M059J (cell line): ENCODE results near the gene DNTT. TPM values are rescaled to one million over a fixed set of nuclear protein-coding genes. Genes with fewer than 3 reads are reported as not detected.

ENCODE experiments used
- DNase-seq: peaks from one replicate; pipeline ENCODE4 v3.0.0-alpha.2; 2012; ENCODE audit warnings: low read depth
- total RNA-seq: library from RNA; depleted of rRNA; stranded (reverse); fragments of >200 nt; shearing (Covaris generic); gene quantifications from 2 replicates; pipeline ENCODE4 v1.2.3, GENCODE V29; 2014; rRNA removed

The DNTT gene
- not detected in 2 replicates for total RNA-seq

DNA sequence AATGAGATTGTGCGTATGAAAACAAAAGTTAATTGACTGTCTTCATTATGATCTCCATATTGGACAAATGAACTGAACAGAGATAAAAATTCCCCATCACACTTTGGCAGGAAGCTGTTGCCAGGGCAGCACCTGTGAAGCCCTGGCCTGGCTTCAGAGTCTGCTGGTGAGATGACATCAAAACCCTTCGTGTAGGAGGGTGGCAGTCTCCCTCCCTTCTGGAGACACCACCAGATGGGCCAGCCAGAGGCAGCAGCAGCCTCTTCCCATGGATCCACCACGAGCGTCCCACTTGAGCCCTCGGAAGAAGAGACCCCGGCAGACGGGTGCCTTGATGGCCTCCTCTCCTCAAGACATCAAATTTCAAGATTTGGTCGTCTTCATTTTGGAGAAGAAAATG lies at the start of gene DNTT:
DNTT (plus strand) TSS at position 205 of the 400 bp plus-strand sequence; CDS start at position 269, 64 bp downstream.
- no peak for DNase-seq

DNA sequence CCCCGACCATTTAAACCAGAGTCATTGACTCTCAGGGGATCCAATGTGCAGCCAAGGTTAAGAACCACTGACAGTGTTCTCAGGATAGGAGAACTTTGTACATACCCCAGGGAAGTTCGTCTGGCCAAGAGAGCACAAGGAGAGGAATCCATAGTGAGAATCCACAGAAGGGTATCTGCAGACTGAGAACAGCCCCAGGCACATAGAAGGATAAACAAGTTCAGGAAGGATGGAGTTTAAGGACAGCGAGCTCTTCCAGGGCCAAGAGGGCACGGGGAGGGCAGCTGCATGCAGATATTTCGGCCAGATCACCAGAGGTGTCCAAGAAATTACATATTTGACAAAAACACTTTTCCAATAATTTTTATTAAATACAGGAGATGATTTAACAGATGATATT lies 49.3 kb upstream of the DNTT start:
- DNase-seq = no peak

- no peak for DNase-seq
These were observed 48.5 kb upstream of the DNTT start for GRCh38 chr10:96255549-96256333.

DNA sequence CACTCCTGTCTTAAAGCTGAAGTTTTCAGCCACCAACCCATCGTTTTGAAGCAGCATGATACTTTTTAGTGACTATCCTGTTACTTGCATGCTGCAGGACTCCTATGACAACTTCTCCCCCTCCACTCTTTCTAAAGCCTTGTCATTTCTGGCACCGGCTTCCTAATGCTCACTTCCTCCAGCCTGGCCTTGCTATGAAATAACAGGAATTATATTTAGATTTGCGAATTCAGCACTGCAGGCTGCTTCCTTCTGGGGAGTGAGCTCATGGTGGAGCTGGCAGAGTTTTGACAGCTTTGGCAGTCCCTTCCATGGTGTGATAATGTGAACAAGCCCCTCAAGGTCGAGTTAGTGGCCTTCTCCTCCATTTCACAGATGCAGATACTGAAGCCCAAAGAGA lies 46.3 kb upstream of the DNTT start:
- no peak for DNase-seq

DNA sequence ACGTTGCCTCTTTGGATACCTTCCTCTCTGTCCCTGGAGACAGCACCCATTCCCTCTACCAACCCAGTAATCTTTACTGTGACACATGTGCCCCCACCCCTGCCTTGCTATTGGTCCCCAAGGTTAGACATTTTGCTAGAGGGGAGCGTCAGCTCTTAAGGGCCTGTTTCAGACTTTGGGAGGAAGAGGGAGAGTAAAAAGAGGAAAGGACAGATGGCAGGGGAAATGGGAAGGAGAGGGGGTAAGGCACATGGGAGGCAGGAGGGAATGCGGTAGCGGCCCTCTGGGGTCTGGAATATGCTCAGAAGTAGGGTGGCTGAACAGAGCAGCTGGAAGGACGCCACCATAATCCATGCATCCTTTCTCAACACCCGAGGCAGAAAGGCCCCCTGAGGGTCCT lies 45.1 kb upstream of the DNTT start:
- no peak for DNase-seq

- no peak for DNase-seq
These were observed 44.2 kb upstream of the DNTT start for GRCh38 chr10:96260014-96260413.

GRCh38 chr10:96261132-96261531 lies 43.1 kb upstream of the DNTT start:
- DNase-seq = no peak

DNA sequence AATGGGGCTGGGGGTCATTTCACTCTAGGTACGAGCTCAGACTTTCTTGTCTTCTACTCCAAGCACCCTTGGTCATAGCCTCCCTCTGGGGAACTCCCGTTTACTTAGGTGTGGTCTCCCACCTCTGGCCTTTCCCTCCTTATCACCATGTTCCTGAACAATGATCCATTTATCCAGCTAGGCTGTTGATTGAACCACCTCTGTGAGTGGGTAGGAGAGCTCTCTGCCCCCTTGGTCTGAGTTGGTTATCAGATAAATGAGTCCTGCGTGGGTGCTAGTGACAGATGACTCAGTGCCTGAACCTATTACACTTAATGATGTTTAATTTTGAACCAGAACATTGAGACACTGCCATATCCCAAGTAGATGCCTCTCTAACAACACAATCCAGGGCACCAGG lies 42.3 kb upstream of the DNTT start:
- no peak for DNase-seq

DNA sequence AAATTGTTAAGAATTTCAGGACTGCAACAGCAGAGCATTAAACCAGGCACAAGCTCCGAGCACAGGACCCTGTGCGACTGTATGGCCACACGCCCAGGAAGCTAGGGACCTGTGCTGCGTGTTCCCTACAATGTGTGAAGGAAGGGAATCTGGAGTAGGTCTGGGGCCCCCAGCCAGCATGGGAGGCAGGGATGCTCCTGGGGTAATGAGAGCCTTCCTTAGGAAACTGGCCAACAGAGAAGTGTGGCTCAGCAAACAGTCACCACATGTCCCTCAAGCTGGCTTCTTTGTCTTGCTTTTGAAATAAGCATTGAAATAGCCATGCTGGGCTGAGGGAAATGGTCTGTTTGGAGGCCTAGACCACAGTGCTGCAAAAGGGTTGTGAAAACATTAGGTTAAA lies 41.1 kb upstream of the DNTT start:
- DNase-seq = no peak

GRCh38 chr10:96263669-96264068 lies 40.6 kb upstream of the DNTT start:
- DNase-seq = no peak

DNA sequence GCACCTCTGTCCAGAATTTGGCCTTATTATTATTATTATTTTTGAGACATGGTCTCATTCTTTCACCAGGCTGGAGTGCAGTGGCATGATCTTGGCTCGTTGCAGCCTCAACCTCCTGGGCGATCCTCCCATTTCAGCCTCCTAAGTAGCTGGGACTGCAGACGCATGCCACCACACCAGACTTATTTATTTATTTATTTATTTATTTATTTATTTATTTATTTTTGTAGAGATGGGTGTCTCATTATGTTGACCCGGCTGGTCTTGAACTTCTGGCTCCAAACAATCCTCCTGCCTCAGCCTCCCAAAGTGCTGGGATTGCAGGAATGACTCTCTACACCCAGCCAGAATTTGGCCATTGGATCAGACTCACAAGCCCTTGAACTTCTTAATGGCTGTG lies 39.3 kb upstream of the DNTT start:
- no peak for DNase-seq

DNA sequence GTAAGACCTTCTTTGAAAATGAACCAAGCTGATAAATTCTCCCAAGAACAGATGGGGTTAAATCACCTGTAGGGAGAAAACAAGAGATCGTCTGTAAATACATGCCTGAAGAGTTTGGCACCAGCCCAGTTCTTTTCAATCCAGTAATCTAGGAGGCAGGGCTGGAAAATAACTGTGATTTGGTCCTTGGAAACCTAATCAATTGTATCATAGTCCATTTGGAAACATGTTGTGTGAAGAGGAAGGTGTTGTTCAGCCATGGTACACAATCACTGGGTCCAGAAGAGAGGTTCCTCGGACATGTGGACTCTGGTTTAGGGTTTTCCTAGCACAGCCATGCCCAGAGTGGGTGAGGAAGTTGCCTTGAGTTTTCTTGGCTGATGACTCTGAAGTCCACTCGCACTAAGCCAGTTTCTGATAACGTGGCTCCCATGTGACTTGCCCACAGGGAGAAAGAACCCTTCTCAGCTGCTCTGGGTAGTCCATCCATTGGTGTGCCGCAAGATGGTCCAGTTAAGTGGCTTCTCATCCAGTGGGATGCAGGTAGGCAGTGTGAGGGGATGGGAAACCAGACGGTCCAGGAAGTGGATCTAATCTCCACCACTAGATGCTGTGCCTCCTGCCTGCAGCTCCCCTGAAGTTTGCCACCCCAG lies 38.0 kb upstream of the DNTT start:
- no peak for DNase-seq

- no peak for DNase-seq
These were observed 37.0 kb upstream of the DNTT start for GRCh38 chr10:96267234-96267705.

- no peak for DNase-seq
These were observed 35.8 kb upstream of the DNTT start for GRCh38 chr10:96268341-96268909.

DNA sequence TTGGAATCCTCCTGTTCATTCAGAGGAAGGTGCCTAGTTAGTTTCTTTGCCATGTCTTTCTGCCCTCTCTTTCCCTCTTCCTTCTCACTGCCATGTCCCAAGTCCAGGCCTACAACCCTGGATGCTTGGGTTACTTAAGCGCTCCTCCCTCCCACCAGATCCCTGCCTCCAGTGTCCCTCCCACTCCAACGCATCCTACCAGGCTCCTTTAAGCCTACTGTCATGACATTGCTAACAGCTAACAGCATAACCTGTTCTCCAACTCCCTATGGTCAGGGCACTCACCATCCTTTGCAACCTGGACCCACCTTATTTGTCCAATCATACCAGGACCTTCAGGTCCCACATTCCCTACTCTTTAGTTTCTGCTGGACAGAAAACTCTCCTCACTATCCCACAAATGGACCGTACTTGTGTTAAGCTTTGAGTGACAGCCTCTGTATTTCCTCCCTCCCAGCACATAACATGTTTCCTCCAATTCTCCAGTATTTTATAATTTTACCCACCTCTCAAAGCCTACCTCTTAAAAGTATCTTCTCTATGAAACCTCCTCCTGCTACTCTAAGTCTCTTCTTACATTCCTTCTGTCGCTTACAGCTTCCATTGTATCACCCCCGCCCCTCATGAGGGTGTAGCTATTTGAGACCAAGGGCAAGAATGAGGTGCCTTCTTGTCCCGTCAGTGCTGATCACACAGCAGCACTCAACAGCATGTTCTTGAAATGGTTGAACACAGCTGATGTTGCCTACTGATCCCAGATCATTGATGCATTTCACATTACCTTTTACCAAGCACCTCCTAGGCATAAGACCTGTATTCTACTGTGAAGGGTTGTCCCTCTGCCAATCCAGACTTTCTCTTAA lies 34.6 kb upstream of the DNTT start:
- DNase-seq = no peak

- no peak for DNase-seq
These were observed 33.7 kb upstream of the DNTT start for GRCh38 chr10:96270571-96270970.

GRCh38 chr10:96271016-96271815 lies 33.0 kb upstream of the DNTT start, which contains the start of gene BLNK:
Gene BLNK, minus strand, starts transcription at chr10:96271569. Its CDS starts 171 bp downstream, at chr10:96271398.
- DNase-seq = no peak

DNA sequence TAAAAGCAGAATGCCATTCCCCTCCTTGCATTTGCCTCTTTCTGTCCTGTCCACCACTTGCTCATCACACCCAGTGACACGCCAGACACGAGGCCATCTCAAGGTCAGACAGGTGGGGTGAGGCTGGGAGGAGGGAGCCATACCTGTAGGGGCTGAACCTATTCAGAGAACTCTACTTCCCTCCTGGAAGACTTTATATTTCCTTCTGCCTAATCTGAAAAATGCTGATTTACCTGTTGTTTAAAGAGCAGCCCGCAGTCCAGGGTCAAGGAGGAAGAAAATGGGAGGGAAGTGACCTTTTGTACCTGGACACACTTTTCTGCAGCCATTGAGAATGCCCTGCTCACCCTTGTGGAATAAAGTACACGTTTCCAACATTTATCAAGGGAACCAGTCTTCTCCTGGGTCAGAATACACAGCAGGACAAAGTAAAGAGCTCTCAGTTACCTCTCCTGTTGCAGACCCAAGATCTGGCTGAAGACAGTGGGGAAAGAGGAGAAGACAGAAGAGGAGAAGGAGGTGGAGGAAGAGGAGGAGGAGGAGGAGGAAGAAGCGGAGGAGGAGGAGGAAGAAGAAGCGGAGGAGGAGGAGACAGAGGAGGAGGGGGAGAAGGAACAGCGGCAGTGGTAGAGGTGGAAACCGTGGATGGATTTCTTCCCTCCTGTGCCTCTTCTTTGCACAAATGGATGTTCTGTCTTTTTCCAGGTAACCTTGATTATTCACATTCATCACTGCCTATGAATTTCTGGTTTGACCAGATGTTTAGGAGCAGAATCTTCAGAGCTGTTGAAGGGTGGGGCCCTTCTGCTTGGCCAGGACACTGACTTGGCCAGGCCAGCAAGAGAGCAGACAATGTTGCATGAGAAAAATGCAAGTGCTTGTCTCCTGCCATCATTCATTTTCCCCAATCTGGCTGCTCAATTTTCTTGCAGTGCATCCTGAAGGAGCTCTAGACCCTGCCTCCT lies 31.6 kb upstream of the DNTT start:
- no peak for DNase-seq

DNA sequence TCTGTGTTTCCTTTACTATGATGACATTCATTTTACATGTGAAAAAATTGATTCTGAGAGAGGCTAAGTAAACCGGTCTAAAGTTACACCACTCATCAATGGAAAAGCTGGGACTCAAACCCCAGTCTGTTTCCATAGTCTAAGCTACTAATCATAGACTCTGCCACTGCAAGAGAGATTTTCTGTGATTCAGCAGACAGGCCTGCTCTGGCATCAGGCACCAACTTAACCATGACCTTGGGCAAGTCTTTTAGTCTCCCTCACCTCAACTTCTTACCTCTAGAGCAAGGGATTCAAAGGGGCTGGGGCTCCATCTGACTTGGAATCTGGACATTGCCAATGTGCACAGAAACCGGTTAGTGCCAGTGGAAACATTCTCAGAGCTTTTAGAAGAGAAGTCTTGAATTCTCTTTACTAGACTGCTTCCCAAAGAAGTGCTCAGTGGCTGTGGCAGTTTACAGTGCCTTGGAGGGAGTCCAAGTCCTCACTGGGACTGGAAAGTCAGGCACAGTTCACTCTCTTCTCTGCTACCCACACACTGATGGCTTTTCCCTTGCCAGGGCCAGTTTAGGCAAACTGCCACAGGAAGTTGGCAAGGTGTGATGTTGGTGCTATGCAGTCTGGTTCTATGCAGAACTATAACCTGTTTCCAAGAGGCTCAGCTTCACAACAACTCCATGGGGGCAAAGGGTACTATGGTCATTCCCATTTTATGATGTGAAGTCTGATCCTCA lies 28.4 kb upstream of the DNTT start:
- DNase-seq = no peak
